Ishikawa (cell line): Measurements from ENCODE around the gene TCF20.

Source experiments
- CEBPB ChIP-seq: IDR thresholded peaks from 2 replicates; pipeline ENCODE4 v1.6.1; 2012
- CREB1 ChIP-seq: IDR thresholded peaks from 2 replicates; pipeline ENCODE4 v1.6.1; 2012; ENCODE audit warnings: low read depth
- EGR1 ChIP-seq: IDR thresholded peaks from 2 replicates; pipeline ENCODE4 v1.6.1; 2012
- EP300 ChIP-seq: IDR thresholded peaks from 2 replicates; pipeline ENCODE4 v1.6.1; 2012; ENCODE audit warnings: borderline replicate concordance
- FOXM1 ChIP-seq: IDR thresholded peaks from 2 replicates; pipeline ENCODE4 v1.6.1; 2012; ENCODE audit warnings: low read depth, borderline replicate concordance
- NFIC ChIP-seq: IDR thresholded peaks from 2 replicates; pipeline ENCODE4 v1.6.1; 2012
- RAD21 ChIP-seq: IDR thresholded peaks from 2 replicates; pipeline ENCODE4 v1.6.1; 2012; ENCODE audit warnings: low read depth
- TAF1 ChIP-seq: IDR thresholded peaks from 2 replicates; pipeline ENCODE4 v1.6.1; 2012; ENCODE audit warnings: low read depth, mild to moderate bottlenecking
- TCF12 ChIP-seq: IDR thresholded peaks from 2 replicates; pipeline ENCODE4 v1.6.1; 2012; ENCODE audit warnings: low read depth
- TEAD4 ChIP-seq: IDR thresholded peaks from 2 replicates; pipeline ENCODE4 v1.6.1; 2012
- YY1 ChIP-seq: IDR thresholded peaks from 2 replicates; pipeline ENCODE4 v1.6.1; 2012; ENCODE audit warnings: low read depth
- ZBTB7A ChIP-seq: IDR thresholded peaks from 2 replicates; pipeline ENCODE4 v1.6.1; 2012; ENCODE audit warnings: low read depth
- TF ChIP-seq, protein P1 (sequence below): IDR thresholded peaks from 2 replicates; pipeline ENCODE4 v1.6.1; 2012
- TF ChIP-seq, protein P2 (sequence below): IDR thresholded peaks from 2 replicates; pipeline ENCODE4 v1.6.1; 2012; ENCODE audit warnings: low read depth, mild to moderate bottlenecking
- TF ChIP-seq, protein P3 (sequence below): IDR thresholded peaks from 2 replicates; pipeline ENCODE4 v1.6.1; 2012

Gene TCF20

DNA sequence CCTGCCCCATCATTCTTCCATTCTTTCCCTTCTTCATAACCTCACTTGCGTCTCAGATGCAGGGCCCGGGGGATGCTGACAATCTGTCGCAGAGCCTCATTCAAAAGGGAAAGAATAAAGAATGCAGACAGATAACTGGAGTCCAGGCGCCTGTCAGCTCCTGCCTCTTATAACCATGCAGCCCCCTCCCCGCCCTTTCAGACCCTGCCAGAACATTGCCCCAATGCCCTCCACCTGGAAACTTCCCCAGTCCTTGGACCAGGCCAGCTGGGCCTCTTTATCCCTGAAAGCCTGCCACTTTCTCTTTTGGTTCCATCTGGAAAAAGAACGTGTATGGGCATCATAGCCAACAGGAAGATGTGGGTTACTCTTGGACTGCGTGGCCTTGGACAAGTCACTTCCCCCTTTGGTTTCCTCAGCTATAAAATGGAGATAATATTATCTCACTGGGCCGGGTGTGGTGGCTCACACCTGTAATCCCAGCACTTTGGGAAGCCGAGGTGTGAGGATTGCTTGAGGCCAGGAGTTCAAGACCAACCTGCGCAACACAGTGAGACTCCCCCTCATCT, 2.1 kb upstream of the TCF20 start:
- TF ChIP-seq TAF1 (no peak), FOXM1 (no peak), ZBTB7A (no peak), YY1 (no peak), CEBPB (no peak), RAD21 (no peak), CREB1 (no peak), EP300 (no peak), EGR1 (no peak), TCF12 (no peak), TEAD4 (no peak), NFIC (no peak)
- TF ChIP-seq, protein P1, sequence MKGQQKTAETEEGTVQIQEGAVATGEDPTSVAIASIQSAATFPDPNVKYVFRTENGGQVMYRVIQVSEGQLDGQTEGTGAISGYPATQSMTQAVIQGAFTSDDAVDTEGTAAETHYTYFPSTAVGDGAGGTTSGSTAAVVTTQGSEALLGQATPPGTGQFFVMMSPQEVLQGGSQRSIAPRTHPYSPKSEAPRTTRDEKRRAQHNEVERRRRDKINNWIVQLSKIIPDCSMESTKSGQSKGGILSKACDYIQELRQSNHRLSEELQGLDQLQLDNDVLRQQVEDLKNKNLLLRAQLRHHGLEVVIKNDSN: no peak
- TF ChIP-seq, protein P2, sequence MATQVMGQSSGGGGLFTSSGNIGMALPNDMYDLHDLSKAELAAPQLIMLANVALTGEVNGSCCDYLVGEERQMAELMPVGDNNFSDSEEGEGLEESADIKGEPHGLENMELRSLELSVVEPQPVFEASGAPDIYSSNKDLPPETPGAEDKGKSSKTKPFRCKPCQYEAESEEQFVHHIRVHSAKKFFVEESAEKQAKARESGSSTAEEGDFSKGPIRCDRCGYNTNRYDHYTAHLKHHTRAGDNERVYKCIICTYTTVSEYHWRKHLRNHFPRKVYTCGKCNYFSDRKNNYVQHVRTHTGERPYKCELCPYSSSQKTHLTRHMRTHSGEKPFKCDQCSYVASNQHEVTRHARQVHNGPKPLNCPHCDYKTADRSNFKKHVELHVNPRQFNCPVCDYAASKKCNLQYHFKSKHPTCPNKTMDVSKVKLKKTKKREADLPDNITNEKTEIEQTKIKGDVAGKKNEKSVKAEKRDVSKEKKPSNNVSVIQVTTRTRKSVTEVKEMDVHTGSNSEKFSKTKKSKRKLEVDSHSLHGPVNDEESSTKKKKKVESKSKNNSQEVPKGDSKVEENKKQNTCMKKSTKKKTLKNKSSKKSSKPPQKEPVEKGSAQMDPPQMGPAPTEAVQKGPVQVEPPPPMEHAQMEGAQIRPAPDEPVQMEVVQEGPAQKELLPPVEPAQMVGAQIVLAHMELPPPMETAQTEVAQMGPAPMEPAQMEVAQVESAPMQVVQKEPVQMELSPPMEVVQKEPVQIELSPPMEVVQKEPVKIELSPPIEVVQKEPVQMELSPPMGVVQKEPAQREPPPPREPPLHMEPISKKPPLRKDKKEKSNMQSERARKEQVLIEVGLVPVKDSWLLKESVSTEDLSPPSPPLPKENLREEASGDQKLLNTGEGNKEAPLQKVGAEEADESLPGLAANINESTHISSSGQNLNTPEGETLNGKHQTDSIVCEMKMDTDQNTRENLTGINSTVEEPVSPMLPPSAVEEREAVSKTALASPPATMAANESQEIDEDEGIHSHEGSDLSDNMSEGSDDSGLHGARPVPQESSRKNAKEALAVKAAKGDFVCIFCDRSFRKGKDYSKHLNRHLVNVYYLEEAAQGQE: no peak
- TF ChIP-seq, protein P3, sequence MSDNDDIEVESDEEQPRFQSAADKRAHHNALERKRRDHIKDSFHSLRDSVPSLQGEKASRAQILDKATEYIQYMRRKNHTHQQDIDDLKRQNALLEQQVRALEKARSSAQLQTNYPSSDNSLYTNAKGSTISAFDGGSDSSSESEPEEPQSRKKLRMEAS: no peak

DNA sequence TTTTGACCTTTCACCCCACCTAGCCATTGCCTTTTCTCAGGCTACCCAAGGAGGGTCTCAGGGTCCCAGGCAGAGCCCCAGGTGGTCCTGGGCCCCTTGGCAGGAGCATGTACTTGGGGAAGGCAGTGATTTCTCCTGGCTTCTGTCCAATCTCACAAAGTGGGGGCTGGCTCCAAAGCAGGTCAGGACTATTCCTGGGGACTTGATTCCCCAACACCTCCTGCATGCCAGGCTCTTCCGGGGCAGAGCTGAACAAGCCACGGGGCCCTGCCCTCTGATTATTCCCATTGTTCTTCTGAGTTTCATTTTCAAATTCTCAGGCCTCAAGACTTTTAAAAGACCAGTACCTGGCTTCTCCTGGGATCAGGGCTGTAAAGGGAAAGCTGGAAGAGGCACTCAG, 1.5 kb upstream of the TCF20 start:
- TF ChIP-seq FOXM1 (no peak), EGR1 (no peak), EP300 (no peak), NFIC (no peak), CEBPB (no peak)
- TF ChIP-seq, protein P2: no peak
- TF ChIP-seq, protein P1: no peak
- TF ChIP-seq, protein P3: no peak

DNA sequence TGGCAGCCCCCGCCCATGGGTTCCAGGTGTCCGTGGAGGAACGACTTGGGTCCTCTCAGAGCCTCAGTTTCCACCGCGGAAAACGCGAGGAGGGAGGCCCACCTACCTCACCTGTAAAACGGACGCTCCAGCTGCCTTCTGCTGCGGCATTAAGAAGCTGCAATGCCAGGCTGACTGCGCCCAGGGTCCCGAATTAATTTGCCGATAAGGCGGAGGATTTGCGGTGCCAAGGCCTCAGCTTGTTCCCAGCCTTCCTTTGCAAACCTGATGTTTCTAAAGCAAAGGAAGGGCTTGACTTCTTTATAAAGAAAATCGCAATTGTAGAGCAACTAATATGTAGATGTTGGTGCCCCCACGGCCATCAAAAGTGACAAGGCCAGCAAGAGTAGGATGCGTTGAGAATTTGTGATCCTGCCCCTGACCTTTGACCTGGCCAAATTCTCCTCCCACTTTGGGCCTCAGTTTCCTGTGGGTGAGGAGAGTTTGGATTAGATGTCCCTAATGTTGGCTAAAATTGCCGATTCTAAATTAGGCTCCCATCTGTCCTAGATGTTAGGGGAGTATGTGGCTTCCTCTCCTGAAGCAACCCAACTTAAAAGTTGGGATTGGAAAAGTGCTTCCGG, 849 bp upstream of the TCF20 start:
- TF ChIP-seq TEAD4 (no peak), ZBTB7A (no peak), FOXM1 (no peak), CREB1 (no peak)
- TF ChIP-seq, protein P1: no peak

DNA sequence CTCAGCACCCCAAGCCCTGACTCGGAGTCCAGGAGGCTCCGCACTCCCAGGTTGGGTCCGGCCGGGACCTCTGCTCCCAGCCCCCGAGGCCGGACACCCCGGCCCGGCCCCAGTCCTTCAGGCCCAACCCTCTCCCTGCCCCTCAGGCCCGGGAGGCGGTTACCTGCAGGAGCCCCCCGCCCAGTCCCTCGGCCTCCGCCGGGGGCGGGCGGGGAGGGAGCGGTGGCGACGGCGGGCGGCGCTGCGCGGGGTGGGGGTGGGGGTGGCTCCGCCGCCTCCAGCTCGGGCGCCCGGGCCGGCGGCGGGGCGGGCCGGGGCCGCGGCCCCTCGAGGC, 310 bp downstream of the TCF20 start:
- TF ChIP-seq, protein P2: no peak
- TF ChIP-seq FOXM1: no peak
- no peak for TF ChIP-seq EGR1
- TF ChIP-seq, protein P1: no peak
- TF ChIP-seq TEAD4: no peak
